Fibroblast of the aortic adventitia (primary cell): ENCODE results near the gene KSR1. TPM values are rescaled to one million over a fixed set of nuclear protein-coding genes. Genes with fewer than 3 reads are reported as not detected.
"Not testable (repeated sequence)": the region's sequence is repeated elsewhere in the genome, so short reads cannot be mapped to it uniquely, and the experiment has no call there.

ENCODE experiments used
- DNase-seq: peaks from one replicate; pipeline ENCODE4 v3.0.0-alpha.2; 2010; ENCODE audit warnings: low read depth
- H3K4me3 ChIP-seq: 2 replicates; pipeline ENCODE4 v1.5.1; 2011; ENCODE audit warnings: low read depth, mild to moderate bottlenecking, control low read depth, low read length, moderate library complexity
- total RNA-seq: library from RNA; depleted of rRNA; stranded (reverse); fragments of >200 nt; gene quantifications from 2 replicates; pipeline ENCODE4 v1.2.3, GENCODE V29; 2012; ENCODE audit warnings: low replicate concordance
- TF ChIP-seq, protein P1 (sequence below): IDR thresholded peaks from 2 replicates; pipeline ENCODE4 v1.5.1; 2011; ENCODE audit warnings: mild to moderate bottlenecking, low read length, control low read depth, inconsistent platforms; ENCODE audit not compliant: insufficient read depth

Gene KSR1
- total RNA-seq, 1 donor: 19.4 TPM

DNA sequence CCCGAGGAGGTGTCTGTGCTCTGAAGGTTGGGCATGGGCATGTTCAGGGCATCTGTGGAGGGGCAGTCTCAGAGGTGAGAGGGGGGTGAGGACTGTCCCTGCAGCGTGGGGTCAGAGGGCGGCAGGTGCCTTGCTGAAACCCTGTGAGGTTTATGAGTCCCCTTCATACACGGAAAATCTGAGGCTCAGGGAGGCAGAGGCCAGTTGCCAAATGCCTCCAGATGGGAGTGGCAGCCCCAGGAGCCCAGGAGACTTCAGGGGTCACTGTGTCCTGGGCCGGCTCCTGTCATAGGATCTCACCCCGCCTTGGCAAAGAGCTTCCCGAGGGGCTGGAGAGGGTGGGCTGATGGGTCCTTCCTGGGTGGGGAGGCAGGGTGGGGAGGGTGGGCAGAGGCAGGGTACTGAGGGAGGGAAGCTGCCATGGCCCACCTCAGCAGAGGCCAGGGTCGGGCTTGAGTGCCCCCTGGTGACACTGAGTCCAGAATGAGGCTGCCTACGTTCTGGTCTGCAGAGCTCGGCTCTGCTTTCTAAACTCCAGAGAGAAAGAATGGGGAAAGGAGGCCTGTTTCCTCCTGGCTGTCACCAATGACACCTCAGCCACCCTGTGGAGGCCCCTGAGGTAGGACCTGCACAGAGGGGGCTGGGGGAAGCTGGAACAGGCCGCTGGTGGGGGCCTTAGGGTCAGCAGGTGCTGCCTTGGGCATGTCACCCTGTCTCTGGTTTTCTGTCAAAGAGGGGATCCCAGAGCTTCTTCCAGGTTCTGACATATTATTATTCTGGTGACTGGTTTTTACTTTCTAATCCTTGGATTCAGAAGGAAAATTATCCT lies 175.9 kb downstream of the KSR1 start:
- TF ChIP-seq, protein P1, sequence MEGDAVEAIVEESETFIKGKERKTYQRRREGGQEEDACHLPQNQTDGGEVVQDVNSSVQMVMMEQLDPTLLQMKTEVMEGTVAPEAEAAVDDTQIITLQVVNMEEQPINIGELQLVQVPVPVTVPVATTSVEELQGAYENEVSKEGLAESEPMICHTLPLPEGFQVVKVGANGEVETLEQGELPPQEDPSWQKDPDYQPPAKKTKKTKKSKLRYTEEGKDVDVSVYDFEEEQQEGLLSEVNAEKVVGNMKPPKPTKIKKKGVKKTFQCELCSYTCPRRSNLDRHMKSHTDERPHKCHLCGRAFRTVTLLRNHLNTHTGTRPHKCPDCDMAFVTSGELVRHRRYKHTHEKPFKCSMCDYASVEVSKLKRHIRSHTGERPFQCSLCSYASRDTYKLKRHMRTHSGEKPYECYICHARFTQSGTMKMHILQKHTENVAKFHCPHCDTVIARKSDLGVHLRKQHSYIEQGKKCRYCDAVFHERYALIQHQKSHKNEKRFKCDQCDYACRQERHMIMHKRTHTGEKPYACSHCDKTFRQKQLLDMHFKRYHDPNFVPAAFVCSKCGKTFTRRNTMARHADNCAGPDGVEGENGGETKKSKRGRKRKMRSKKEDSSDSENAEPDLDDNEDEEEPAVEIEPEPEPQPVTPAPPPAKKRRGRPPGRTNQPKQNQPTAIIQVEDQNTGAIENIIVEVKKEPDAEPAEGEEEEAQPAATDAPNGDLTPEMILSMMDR: no peak
- no peak for DNase-seq
- no peak overlapping the region for H3K4me3 ChIP-seq

GRCh38 chr17:27632766-27633165 lies 176.5 kb downstream of the KSR1 start:
- peak; percentile 83 for DNase-seq
- H3K4me3 ChIP-seq: not testable (repeated sequence)

DNA sequence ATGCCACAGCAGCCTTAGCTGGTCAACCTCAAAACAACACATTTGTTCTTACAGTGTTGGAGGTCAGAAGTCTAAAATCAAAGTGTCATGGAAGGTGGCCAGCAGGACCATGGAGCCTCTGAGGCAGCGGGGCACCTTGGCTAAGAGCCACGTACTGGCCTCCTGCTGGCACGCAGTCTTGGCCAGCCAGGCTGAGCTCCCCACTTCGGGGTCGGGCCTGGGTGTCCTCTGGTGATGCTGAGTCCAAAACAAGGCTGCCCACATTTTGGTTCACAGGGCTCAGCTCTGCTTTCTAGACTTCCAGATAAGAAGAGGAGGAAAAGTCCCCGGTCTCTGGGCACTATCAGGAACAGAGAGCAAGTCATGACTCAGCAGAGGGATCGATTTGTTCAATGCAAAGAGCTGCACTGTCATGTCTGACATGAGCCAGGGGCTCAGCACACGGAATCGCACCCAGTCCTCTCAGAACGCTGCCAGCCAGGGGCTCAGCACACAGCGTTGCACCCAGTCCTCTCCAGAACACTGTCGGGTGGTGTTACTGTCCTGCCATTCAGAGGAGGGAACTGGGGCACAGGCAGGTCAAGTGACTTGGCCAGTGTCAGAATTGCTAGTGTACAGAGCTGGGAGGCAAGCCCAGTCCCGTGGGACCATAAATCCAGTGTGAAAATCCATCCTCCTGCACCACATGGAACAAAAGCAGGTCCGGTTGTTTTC lies 177.2 kb downstream of the KSR1 start:
- H3K4me3 ChIP-seq: no peak overlapping the region
- peak; percentile 68 for DNase-seq
- TF ChIP-seq, protein P1: no peak

GRCh38 chr17:27634026-27634335 lies 177.7 kb downstream of the KSR1 start:
- H3K4me3 ChIP-seq: no peak overlapping the region
- TF ChIP-seq, protein P1: no peak
- DNase-seq: no peak

GRCh38 chr17:27634776-27635175 lies 178.5 kb downstream of the KSR1 start:
- no peak for DNase-seq
- TF ChIP-seq, protein P1: no peak
- no peak overlapping the region for H3K4me3 ChIP-seq

DNA sequence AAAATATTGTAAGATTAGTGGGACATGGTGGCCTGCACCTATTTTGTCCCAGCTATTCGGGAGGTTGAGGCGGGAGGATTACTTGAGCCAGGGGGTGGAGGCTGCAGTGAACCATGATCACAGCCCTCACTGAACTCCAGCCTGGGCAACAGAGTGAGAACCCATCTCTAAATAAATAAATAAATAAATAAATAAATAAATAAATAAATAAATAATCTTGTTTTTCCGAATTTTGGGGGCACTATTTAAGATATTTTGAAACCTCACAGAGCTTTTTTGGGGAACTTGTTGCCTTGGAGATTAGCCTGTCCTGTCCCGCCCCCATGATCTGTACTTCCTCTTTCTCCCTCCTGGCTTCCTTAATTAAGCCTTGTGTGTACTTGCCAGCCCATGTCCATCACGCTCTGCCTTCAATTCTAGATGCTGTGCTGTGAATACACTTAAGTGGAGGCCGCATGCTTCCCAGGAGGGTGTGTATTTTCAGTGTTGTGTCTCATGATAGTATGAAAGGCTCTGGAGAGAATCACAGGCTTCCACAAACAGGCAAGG lies 179.1 kb downstream of the KSR1 start:
- H3K4me3 ChIP-seq: no peak overlapping the region
- TF ChIP-seq, protein P1: no peak
- DNase-seq: no peak

GRCh38 chr17:27636005-27636520 lies 179.8 kb downstream of the KSR1 start:
- DNase-seq, H3K4me3 ChIP-seq: not testable (repeated sequence)

GRCh38 chr17:27637818-27638217 lies 181.6 kb downstream of the KSR1 start:
- not testable (repeated sequence) for H3K4me3 ChIP-seq, DNase-seq

DNA sequence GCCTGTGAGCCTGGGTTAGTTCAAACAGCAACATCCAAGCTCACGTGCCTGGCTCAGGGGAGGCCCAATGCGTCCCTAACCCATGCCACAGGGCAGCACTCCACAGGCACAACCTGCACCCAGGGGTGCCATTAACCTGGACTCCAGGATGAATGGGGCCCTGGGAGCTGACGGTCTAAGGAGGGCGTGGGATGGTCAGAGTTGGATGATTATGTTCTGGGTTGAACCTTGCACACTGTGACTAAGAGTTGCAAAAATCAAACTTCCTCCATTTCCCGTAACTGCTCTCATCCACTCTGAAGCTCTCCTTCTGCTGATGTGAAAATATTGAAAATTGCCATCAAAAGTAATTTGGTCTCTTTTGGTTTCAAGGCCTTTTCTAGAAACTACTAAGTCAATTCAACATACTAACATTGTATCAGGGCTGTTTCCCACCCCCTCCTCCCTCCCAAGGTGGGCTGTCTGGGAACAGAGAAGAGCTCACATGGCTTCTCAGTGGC lies 182.2 kb downstream of the KSR1 start:
- DNase-seq, H3K4me3 ChIP-seq: not testable (repeated sequence)
